ENCODE results near the gene KCNH5.

KCNH5 gene

DNA sequence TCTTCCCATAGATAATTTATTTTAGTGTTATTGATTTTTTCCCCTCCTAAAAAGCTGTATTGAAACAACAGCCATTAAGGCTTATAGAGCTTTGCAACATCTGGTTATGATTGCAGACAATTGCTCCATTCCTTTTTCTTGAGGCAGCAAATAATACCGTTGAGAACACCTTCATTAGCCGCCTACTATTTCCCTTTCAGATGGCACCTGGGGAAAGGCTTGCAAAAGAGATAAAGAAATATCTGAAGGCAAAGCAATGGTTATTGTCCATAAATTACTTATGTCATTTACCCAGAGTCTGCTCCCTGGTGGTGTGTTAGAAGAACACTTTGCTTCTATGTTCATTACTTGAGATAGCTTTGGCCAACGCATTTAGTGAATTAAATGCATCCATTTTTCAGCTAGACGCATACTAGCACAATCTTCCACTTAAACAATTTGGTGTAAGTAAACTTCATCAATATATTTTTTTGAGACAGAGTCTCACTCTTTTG, 377.8 kb downstream of the KCNH5 start:
- DNase-seq = no peak

DNA sequence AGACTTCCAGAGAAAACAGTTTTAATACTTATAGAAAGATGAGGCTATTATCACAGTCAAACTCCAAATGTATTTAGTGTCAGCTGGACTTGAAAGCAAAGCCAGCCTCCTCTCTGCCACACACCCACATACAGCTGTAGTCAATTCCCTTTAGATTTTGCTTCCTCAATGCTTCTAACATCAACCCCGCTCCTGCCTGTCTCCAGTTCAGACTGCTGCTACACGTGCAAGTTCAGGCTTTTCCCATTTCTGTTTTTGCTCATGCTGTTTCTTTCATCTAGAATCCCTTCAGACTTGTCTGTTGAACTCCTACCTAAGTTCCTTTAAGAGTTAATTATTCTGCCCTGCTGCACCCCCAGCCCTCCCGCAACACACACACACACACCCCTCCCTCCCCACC, 380.0 kb downstream of the KCNH5 start:
- no peak for DNase-seq

DNA sequence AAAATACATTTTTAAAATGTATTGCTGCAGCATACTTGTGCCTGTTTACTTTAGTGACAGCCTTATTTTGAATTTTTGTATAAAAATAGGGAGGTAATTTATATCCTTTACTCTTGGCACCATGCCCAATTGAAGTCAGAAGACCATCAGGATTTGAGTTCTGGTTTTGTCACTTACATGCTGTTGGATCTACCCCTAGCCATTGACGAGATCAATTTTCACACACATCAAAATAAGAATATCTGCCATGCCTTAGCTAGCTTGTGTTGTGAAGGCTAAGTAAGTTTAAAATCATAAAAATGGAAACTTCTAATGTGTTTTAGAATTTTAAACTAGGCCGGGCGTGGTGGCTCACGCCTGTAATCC, 381.8 kb downstream of the KCNH5 start:
- DNase-seq = no peak

DNA sequence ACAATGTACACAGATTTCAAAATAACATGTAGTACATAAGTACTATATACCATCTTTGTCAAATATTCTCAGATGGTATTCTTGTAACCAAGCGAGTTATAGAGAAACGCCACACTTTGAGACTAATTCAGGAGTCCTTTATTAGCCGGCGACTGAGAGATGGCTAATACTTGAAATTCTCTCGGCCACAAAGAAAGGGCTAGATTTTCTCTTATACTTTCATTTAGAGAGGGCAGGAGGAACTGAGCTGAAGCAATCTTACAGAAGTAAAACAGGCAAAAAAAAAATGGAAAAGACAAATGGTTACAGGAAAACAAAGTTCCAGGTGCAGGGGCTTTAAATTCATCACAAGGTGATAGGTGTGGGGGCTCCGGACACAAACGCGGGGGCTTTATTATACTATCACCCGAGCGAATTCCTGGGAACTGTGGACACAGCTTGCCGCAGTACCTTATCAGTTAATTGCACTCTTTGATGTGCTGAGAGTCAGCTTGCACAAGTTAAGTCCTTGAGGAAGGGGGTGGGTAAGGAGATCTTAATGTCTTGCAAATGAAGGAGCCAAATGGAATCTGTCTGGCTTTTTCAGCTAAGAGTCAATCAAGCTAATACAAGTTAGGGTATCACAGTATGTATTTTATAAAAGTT, 382.3 kb downstream of the KCNH5 start:
- DNase-seq = no peak

DNA sequence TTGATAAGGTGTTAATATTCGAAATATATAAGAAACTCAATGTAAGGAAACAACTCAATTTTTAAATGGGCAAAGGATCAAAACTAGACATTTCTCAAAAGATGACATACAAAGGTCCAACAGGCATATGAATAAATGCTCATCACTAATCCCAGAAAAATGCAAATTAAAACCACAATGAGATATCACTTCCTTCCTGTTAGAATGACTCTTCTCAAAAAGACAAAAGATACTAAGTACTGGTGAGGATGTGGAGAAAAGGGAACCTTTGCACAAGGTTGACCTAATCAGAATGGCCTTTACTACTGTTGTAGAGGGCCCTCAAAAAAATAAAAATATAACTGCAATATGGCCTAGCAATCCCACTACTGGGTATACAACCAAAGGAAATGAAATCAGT, 383.4 kb downstream of the KCNH5 start:
- DNase-seq = no peak

DNA sequence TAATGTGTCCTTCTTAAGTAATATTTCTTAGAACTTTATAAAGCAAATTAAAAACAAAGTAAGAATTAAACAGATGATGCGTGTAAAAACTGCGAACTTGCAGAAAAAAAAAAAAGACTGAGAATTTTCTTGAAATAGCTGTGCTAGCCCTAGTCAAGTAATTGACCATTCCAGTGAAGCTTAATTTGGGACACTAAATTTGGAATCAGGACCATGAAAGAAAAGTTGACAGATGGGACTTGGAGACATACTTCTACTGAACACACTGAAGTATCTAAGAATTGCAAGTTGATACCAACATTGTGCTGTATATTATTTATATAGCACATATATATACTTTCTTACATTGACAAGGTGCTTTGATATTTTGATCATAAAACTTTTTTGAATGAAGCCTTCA, 386.6 kb downstream of the KCNH5 start:
- DNase-seq = no peak

DNA sequence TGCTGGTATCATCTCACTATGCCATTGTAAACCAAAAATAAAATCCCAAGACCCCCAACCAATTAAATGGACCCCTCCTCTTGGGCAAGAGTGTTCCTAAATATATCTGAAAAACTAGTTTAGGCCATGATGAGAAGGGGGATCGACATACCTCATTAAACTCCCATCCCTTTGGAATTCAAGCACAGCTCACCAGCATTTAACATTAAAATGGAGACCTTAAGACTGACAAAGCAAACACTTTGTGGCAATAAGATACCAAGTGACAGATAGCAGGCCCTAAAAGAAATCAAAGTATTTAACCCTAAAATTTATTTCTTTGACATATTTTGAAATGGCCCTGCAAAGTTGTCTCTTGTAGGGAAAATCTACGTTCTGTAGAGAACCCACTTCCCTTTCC, 387.9 kb downstream of the KCNH5 start:
- no peak for DNase-seq

DNA sequence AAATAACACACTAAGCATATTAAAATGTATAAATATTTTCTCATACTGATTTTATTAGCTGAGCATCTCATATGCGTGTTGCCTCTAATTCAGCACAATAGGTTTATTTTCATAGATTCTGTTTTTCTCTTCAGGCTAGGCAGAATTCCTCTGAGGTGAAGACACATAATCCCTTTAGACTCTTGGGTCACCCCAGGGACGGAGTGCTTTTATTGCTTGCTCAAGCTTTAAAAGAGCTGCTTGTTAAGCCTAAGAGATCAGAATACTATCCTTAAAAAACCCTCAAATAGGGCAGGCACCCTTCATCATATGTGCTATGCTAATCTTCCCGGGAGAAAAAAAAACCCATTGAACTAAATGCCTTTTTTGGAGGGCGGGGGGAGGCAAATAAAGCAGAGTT, 390.1 kb downstream of the KCNH5 start:
- DNase-seq = no peak

DNA sequence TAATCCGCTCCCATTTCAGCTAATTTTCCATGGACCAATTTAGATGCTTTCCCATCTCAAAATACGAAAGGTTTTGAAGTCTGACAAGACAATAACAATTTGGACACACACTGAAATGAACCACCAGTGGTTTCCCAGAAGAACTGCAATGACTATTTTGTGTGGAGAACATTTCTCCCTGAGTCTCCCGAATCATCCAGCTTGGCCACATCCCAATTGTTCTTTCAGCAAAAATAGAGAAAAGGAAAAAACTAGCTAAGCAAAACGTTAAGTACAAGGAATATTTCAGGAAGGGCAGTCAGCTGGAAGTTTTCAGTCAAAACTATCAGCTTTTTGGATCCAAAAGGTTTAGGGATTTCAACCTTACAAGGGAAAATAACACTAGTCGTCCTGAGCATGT, 390.6 kb downstream of the KCNH5 start:
- DNase-seq = no peak
